ENCODE results near the gene PRKD2. TPM values are rescaled to one million over a fixed set of nuclear protein-coding genes. Genes with fewer than 3 reads are reported as not detected.

Gene PRKD2
- total RNA-seq, 1 experiment from 2014 or later, result 45.1 TPM

DNA sequence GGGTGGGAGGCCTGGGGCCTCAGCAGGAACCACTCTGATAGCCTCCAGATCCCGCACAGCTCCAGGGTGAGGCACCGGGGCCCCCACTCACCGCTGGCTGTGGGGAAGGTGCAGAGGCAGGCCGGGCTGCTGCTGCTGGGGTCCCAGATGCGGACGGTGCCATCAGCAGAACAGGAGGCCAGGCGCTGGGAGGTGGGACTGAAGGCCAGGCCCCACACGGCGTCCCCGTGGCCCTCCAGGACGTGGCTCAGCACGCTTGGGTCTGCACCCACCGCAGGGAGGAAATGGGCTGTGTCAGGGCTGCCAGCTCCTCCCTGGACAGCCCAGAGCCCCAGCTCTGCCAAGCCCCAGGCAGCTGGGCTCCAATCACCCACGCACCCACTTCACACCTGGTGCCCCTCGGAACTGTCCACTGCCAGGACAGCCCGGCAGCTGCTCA is 6.1 kb upstream of the PRKD2 start:
- Histone ChIP-seq H3K27ac (ENCODE audit: low read depth, low read length, poor library complexity, severe bottlenecking) (no peak overlapping the region), H3K27me3 (replicated peaks; ENCODE audit: insufficient read depth, low read depth, low read length, poor library complexity) (no peaks in the 10 kb centered on the region), H3K4me1 (ENCODE audit: insufficient read depth, low read length, poor library complexity, severe bottlenecking) (no peaks in the 10 kb centered on the region), H3K36me3 (ENCODE audit: insufficient read depth, low read length, poor library complexity, severe bottlenecking) (peaks cover 72% of the 10 kb centered on the region), H3K4me3 (ENCODE audit: low read depth, low read length, poor library complexity, severe bottlenecking) (no peak overlapping the region), H3K9me3 (ENCODE audit: low read depth, low read length, poor library complexity, severe bottlenecking) (no peaks in the 10 kb centered on the region)
- TF ChIP-seq CTCF (conservative IDR thresholded peaks at IDR 0.05; ENCODE audit: low read depth, low read length), result no peak
- no peak for TF ChIP-seq EZH2 (IDR thresholded peaks at IDR 0.05; ENCODE audit: borderline replicate concordance, low read depth, low read length, poor library complexity, severe bottlenecking)
- DNase-seq (ENCODE audit: low spot score), result no peak
- intact Hi-C loops (cut with micrococcal nuclease; ENCODE audit: unreplicated experiment), result no loop called here
- ChIA-PET CTCF (no interaction called here), POLR2A (ENCODE audit: low non-redundant PET) (interaction anchor here (0.5 kb wide), 1 partner anchor 42 kb away, joined by 10 read pairs; no protein-coding TSS in a partner anchor)
- BruUV-seq (replicated peaks), result no TSS peak

- no TSS peak for BruUV-seq (replicated peaks)
- H3K36me3 ChIP-seq (ENCODE audit: insufficient read depth, low read length, poor library complexity, severe bottlenecking), result peaks cover 67% of the 10 kb centered on the region
- no peak for DNase-seq (ENCODE audit: low spot score)
- H3K4me1 ChIP-seq (ENCODE audit: insufficient read depth, low read length, poor library complexity, severe bottlenecking), result peaks cover 3% of the 10 kb centered on the region
- ChIA-PET CTCF (no interaction called here), POLR2A (ENCODE audit: low non-redundant PET) (interaction anchor here (0.5 kb wide), 1 partner anchor 43 kb away, joined by 10 read pairs; no protein-coding TSS in a partner anchor)
- no peak overlapping the region for H3K4me3 ChIP-seq (ENCODE audit: low read depth, low read length, poor library complexity, severe bottlenecking)
- H3K27me3 ChIP-seq (replicated peaks; ENCODE audit: insufficient read depth, low read depth, low read length, poor library complexity), result no peaks in the 10 kb centered on the region
- no peak overlapping the region for H3K27ac ChIP-seq (ENCODE audit: low read depth, low read length, poor library complexity, severe bottlenecking)
- intact Hi-C loops (cut with micrococcal nuclease; ENCODE audit: unreplicated experiment), result no loop called here
- no peaks in the 10 kb centered on the region for H3K9me3 ChIP-seq (ENCODE audit: low read depth, low read length, poor library complexity, severe bottlenecking)
- no peak for TF ChIP-seq CTCF (conservative IDR thresholded peaks at IDR 0.05; ENCODE audit: low read depth, low read length)
- no peak for TF ChIP-seq EZH2 (IDR thresholded peaks at IDR 0.05; ENCODE audit: borderline replicate concordance, low read depth, low read length, poor library complexity, severe bottlenecking)
Observed at GRCh38 chr19:46722421-46723022, 5.6 kb upstream of the PRKD2 start.

DNA sequence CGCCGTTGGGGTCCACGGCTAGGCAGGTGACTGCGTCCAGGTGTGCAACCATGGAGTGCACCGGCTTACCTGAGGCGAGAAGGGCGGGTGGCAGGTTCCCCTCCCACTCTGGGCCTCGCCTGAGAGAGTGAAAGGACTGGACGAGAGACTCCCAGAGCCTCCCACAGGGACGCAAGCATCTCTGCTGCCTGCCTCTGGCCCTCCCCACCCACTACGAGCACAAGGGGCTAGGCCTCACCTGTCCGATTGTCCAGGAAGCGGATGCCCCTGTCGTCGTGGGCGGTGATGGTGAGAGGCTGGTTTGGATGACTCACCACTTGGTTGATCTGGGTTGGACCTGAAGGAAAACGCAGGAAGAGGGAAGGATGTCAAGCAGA is 5.1 kb upstream of the PRKD2 start:
- no peaks in the 10 kb centered on the region for H3K9me3 ChIP-seq (ENCODE audit: low read depth, low read length, poor library complexity, severe bottlenecking)
- TF ChIP-seq EZH2 (IDR thresholded peaks at IDR 0.05; ENCODE audit: borderline replicate concordance, low read depth, low read length, poor library complexity, severe bottlenecking) (no peak), CTCF (conservative IDR thresholded peaks at IDR 0.05; ENCODE audit: low read depth, low read length) (no peak)

More for the DNA sequence above, 5.1 kb upstream of the PRKD2 start:
- peaks cover 62% of the 10 kb centered on the region for H3K36me3 ChIP-seq (ENCODE audit: insufficient read depth, low read length, poor library complexity, severe bottlenecking)
- H3K27ac ChIP-seq (ENCODE audit: low read depth, low read length, poor library complexity, severe bottlenecking), result no peak overlapping the region
- DNase-seq (ENCODE audit: low spot score), result no peak
- peaks cover 5% of the 10 kb centered on the region for H3K4me1 ChIP-seq (ENCODE audit: insufficient read depth, low read length, poor library complexity, severe bottlenecking)
- POLR2A ChIA-PET (ENCODE audit: low non-redundant PET), result no interaction called here
- CTCF ChIA-PET, result no interaction called here
- H3K4me3 ChIP-seq (ENCODE audit: low read depth, low read length, poor library complexity, severe bottlenecking), result no peak overlapping the region
- intact Hi-C loops (cut with micrococcal nuclease; ENCODE audit: unreplicated experiment), result no loop called here
- BruUV-seq (replicated peaks), result no TSS peak
- no peaks in the 10 kb centered on the region for H3K27me3 ChIP-seq (replicated peaks; ENCODE audit: insufficient read depth, low read depth, low read length, poor library complexity)

Measured in A673 (cell line).